H9 (cell line): Measurements from ENCODE around the gene EPHB2. TPM values are rescaled to one million over a fixed set of nuclear protein-coding genes. Genes with fewer than 3 reads are reported as not detected.

ENCODE experiments used
- DNase-seq: peaks from one replicate; pipeline ENCODE4 v3.0.0-alpha.2; 2017
- H2AFZ ChIP-seq: one replicate; pipeline ENCODE4 v1.6.1; 2013; ENCODE audit warnings: mild to moderate bottlenecking, low read length, control low read depth, moderate library complexity
- H2AK5ac ChIP-seq: 2 replicates; pipeline ENCODE4 v1.6.1; 2013; ENCODE audit warnings: low read length, control low read depth, mixed read lengths; ENCODE audit not compliant: insufficient read length
- H2BK120ac ChIP-seq: one replicate; pipeline ENCODE4 v1.6.1; 2013; ENCODE audit warnings: low read depth, mild to moderate bottlenecking, low read length, control low read depth, inconsistent platforms; ENCODE audit not compliant: poor library complexity, severe bottlenecking
- H2BK12ac ChIP-seq: 2 replicates; pipeline ENCODE4 v1.6.1; 2013; ENCODE audit warnings: low read length, control low read depth, mixed read lengths, low read depth; ENCODE audit not compliant: insufficient read length
- H2BK15ac ChIP-seq: 2 replicates; pipeline ENCODE4 v1.6.1; 2013; ENCODE audit warnings: low read depth, low read length, control low read depth
- H2BK20ac ChIP-seq: one replicate; pipeline ENCODE4 v1.6.1; 2013; ENCODE audit warnings: low read depth, mild to moderate bottlenecking, low read length, control low read depth, inconsistent platforms; ENCODE audit not compliant: poor library complexity, severe bottlenecking
- H2BK5ac ChIP-seq: 2 replicates; pipeline ENCODE4 v1.6.1; 2013; ENCODE audit warnings: low read length, control low read depth, mixed read lengths; ENCODE audit not compliant: insufficient read length
- H3K14ac ChIP-seq: 2 replicates; pipeline ENCODE4 v1.6.1; 2013; ENCODE audit warnings: low read length, control low read depth; ENCODE audit not compliant: insufficient read depth
- H3K18ac ChIP-seq: 2 replicates; pipeline ENCODE4 v1.6.1; 2013; ENCODE audit warnings: low read depth, mild to moderate bottlenecking, mixed read lengths, low read length, control low read depth; ENCODE audit not compliant: insufficient read length
- H3K23ac ChIP-seq: 2 replicates; pipeline ENCODE4 v1.6.1; 2013; ENCODE audit warnings: low read length, control low read depth, mixed read lengths, low read depth; ENCODE audit not compliant: insufficient read length
- H3K23me2 ChIP-seq: 2 replicates; pipeline ENCODE4 v1.6.1; 2013; ENCODE audit warnings: low read depth, mild to moderate bottlenecking, mixed read lengths, low read length, control low read depth; ENCODE audit not compliant: insufficient read length, poor library complexity, severe bottlenecking
- H3K27ac ChIP-seq: 2 replicates; pipeline ENCODE4 v1.5.1; 2013; ENCODE audit warnings: low read length, control low read depth, mixed read lengths, low read depth; ENCODE audit not compliant: insufficient read length
- H3K27me3 ChIP-seq: 2 replicates; pipeline ENCODE4 v1.6.1; 2013; ENCODE audit warnings: low read length, control low read depth, inconsistent platforms; ENCODE audit not compliant: insufficient read depth
- H3K4ac ChIP-seq: 2 replicates; pipeline ENCODE4 v1.6.1; 2013; ENCODE audit warnings: low read depth, mild to moderate bottlenecking, control low read depth, inconsistent platforms, low read length, moderate library complexity
- H3K4me1 ChIP-seq: 2 replicates; pipeline ENCODE4 v1.6.1; 2013; ENCODE audit warnings: low read length, control low read depth, inconsistent platforms; ENCODE audit not compliant: insufficient read depth
- H3K4me2 ChIP-seq: 2 replicates; pipeline ENCODE4 v1.6.1; 2013; ENCODE audit warnings: low read length, control low read depth, mixed read lengths; ENCODE audit not compliant: insufficient read length, insufficient read depth
- H3K56ac ChIP-seq: 2 replicates; pipeline ENCODE4 v1.6.1; 2013; ENCODE audit warnings: low read depth, mild to moderate bottlenecking, mixed read lengths, low read length, control low read depth; ENCODE audit not compliant: insufficient read length
- H3K79me1 ChIP-seq: 2 replicates; pipeline ENCODE4 v1.6.1; 2013; ENCODE audit warnings: low read depth, mild to moderate bottlenecking, moderate library complexity, low read length, control low read depth, inconsistent platforms; ENCODE audit not compliant: insufficient read depth, poor library complexity, severe bottlenecking
- H3K79me2 ChIP-seq: 2 replicates; pipeline ENCODE4 v1.6.1; 2013; ENCODE audit warnings: low read length, control low read depth, inconsistent platforms; ENCODE audit not compliant: insufficient read depth
- H3K9ac ChIP-seq: 2 replicates; pipeline ENCODE4 v1.6.1; 2013; ENCODE audit warnings: low read length, control low read depth, mixed read lengths; ENCODE audit not compliant: insufficient read length; ENCODE audit errors: extremely low read depth
- H3K9me3 ChIP-seq: one replicate; pipeline ENCODE4 v1.6.1; 2013; ENCODE audit warnings: low read depth, low read length, inconsistent platforms; ENCODE audit not compliant: control insufficient read depth
- H3T11ph ChIP-seq: one replicate; pipeline ENCODE4 v1.6.1; 2013; ENCODE audit warnings: mild to moderate bottlenecking, low read length, control low read depth, inconsistent platforms
- H4K20me1 ChIP-seq: one replicate; pipeline ENCODE4 v1.6.1; 2013; ENCODE audit not compliant: control insufficient read depth, insufficient read length, insufficient read depth
- H4K5ac ChIP-seq: 2 replicates; pipeline ENCODE4 v1.6.1; 2013; ENCODE audit warnings: low read depth, mild to moderate bottlenecking, mixed read lengths, low read length, control low read depth; ENCODE audit not compliant: insufficient read length
- H4K8ac ChIP-seq: replicated peaks from 2 replicates; pipeline ENCODE4 v1.6.1; 2013; ENCODE audit warnings: low read length, control low read depth, mixed read lengths, low read depth; ENCODE audit not compliant: insufficient read length
- H4K91ac ChIP-seq: 2 replicates; pipeline ENCODE4 v1.6.1; 2013; ENCODE audit warnings: low read depth, mild to moderate bottlenecking, moderate library complexity, mixed read lengths, low read length, control low read depth; ENCODE audit not compliant: insufficient read length
- H3K27ac Mint-ChIP-seq, 3 experiments: 2 replicates in 2 of 3; 3 replicates in 1 of 3; pipeline ENCODE4 v1.8.0; 2020 to 2021; ENCODE audit warnings: mixed read lengths in 3 of 3, mild to moderate bottlenecking in 1 of 3, moderate library complexity in 1 of 3
- H3K27me3 Mint-ChIP-seq: 2 replicates; pipeline ENCODE4 v1.8.0; 2021; ENCODE audit warnings: low read depth, mild to moderate bottlenecking, moderate library complexity, mixed read lengths
- H3K36me3 Mint-ChIP-seq, 3 experiments: 2 replicates in 2 of 3; 3 replicates in 1 of 3; pipeline ENCODE4 v1.8.0; 2020 to 2021; ENCODE audit warnings: low read depth in 3 of 3, mixed read lengths in 3 of 3; ENCODE audit not compliant: insufficient read depth in 1 of 3
- H3K4me1 Mint-ChIP-seq, 2 experiments: 2 replicates each; pipeline ENCODE4 v1.8.0; 2020; ENCODE audit warnings: mixed read lengths in 2 of 2
- H3K4me3 Mint-ChIP-seq, 2 experiments: 2 replicates in 1 of 2; 3 replicates in 1 of 2; pipeline ENCODE4 v1.8.0; 2020 to 2021; ENCODE audit warnings: mild to moderate bottlenecking in 2 of 2, mixed read lengths in 2 of 2, moderate library complexity in 1 of 2
- H3K9me3 Mint-ChIP-seq, 2 experiments: 2 replicates in 1 of 2; 3 replicates in 1 of 2; pipeline ENCODE4 v1.8.0; 2020; ENCODE audit warnings: mild to moderate bottlenecking in 2 of 2, mixed read lengths in 2 of 2, moderate library complexity in 1 of 2
- WGBS: extraction: QIAGEN DNeasy Blood & Tissue Kit; methylation state at CpG from one replicate; pipeline ENCODE4 v1.1.7; 2013; ENCODE audit warnings: missing lambda C conversion rate, low lambda C conversion rate, mixed read lengths; ENCODE audit not compliant: insufficient read length; ENCODE audit errors: extremely low coverage; 5-methylcytosine and 5-hydroxymethylcytosine counted together
- total RNA-seq: library from RNA; stranded (reverse); gene quantifications from 2 replicates; pipeline ENCODE4 v1.2.1, GENCODE V29; 2021
- TF ChIP-seq, protein P1 (sequence below): fragments of 200-600 bp; sonication (generic); conservative IDR thresholded peaks from 3 replicates; pipeline ENCODE4 v1.8.0; 2021; ENCODE audit warnings: antibody characterized with exemption, mild to moderate bottlenecking

Gene EPHB2
- total RNA-seq, 1 experiment from 2014 or later = 9.5 TPM

DNA sequence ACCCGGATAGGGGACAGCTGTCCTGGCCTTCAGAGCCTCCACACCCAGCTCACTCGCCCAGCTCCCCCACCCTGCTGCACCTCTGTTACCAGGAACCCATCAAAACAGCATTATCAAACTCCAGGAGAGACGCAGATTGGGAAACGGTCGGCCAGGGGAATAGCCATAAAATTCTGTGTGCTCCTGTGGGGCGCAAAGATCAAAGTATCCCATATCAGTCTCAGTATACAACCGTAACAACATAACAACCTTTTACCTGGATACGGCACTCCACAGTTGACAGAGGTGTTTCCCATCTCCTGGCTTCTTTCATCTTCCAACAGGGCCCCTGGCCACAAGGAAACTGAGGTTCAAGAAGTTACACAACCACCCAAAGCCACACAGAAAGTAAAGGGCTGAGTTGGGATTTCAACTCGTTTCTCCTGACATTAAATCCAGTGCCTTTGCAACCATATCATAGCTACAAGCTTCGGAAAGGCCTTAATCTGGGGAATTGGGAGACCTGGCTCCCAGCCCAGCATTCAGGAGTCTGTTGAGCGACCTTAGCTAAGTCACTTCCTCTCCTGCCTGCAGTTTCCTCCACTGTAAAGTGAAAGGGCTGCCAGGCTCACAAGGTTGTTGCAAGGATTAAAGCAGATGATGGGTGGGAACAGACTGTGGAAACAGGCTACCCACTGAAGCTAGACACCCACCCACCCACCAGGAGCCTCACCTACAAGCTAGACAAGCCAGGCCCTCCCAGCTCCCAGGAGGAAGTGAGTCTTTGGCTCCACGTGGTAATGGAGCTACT is 8.1 kb upstream of the EPHB2 start:
- H3K27me3 ChIP-seq = no peaks in the 10 kb centered on the region
- no peak for DNase-seq
- H3K9me3 Mint-ChIP-seq = no peaks in the 10 kb centered on the region; a peak in 1 of 5 replicates
- peaks cover 4% of the 10 kb centered on the region for H3K27me3 Mint-ChIP-seq
- H2BK5ac ChIP-seq = no peak overlapping the region
- H3K79me2 ChIP-seq = no peaks in the 10 kb centered on the region
- H3K27ac ChIP-seq = no peak overlapping the region
- TF ChIP-seq, protein P1, sequence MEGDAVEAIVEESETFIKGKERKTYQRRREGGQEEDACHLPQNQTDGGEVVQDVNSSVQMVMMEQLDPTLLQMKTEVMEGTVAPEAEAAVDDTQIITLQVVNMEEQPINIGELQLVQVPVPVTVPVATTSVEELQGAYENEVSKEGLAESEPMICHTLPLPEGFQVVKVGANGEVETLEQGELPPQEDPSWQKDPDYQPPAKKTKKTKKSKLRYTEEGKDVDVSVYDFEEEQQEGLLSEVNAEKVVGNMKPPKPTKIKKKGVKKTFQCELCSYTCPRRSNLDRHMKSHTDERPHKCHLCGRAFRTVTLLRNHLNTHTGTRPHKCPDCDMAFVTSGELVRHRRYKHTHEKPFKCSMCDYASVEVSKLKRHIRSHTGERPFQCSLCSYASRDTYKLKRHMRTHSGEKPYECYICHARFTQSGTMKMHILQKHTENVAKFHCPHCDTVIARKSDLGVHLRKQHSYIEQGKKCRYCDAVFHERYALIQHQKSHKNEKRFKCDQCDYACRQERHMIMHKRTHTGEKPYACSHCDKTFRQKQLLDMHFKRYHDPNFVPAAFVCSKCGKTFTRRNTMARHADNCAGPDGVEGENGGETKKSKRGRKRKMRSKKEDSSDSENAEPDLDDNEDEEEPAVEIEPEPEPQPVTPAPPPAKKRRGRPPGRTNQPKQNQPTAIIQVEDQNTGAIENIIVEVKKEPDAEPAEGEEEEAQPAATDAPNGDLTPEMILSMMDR = no peak
- no CpG with 5 or more reads among the region's 12 CpGs for WGBS
- H3K4me1 Mint-ChIP-seq = peaks cover 8 to 9% of the 10 kb centered on the region in 2 experiments; a peak in 3 of 4 replicates
- no peak overlapping the region for H2BK20ac ChIP-seq
- H2BK15ac ChIP-seq = no peak overlapping the region
- no peak overlapping the region for H3K56ac ChIP-seq
- H3K9me3 ChIP-seq = no peaks in the 10 kb centered on the region
- no peak overlapping the region for H4K8ac ChIP-seq
- no peak overlapping the region for H2AFZ ChIP-seq
- no peaks in the 10 kb centered on the region for H4K20me1 ChIP-seq
- no peaks in the 10 kb centered on the region for H3K79me1 ChIP-seq
- H2AK5ac ChIP-seq = no peak overlapping the region
- H3K14ac ChIP-seq = no peak overlapping the region
- no peak overlapping the region for H4K5ac ChIP-seq
- H2BK12ac ChIP-seq = no peak overlapping the region
- H2BK120ac ChIP-seq = no peak overlapping the region
- no peak overlapping the region for H3K18ac ChIP-seq
- no peak overlapping the region for H4K91ac ChIP-seq
- H3K23ac ChIP-seq = no peak overlapping the region
- H3K27ac Mint-ChIP-seq = no peak overlapping the region; a peak in 1 of 7 replicates
- no peaks in the 10 kb centered on the region for H3K36me3 Mint-ChIP-seq
- H3K9ac ChIP-seq = no peak overlapping the region
- no peak overlapping the region for H3T11ph ChIP-seq
- H3K4me2 ChIP-seq = no peak overlapping the region
- no peaks in the 10 kb centered on the region for H3K23me2 ChIP-seq
- H3K4me3 Mint-ChIP-seq = no peak overlapping the region
- no peak overlapping the region for H3K4ac ChIP-seq
- no peaks in the 10 kb centered on the region; the same call in 1 of the 2 replicates for H3K4me1 ChIP-seq
